Activated T-cell treated with anti-CD3 and anti-CD28 coated beads for 1 hour (primary cell): ENCODE data around the gene FAM133A.

Experiments
- DNase-seq: peaks from one replicate; pipeline ENCODE4 v3.0.0-alpha.2; 2020; ENCODE audit warnings: low read depth

The FAM133A gene

GRCh38 chrX:93673869-93674271 is at the start of gene FAM133A:
Gene FAM133A (plus strand): TSS chrX:93674206. CDS start chrX:93709420, 35,214 bp downstream.
- no peak for DNase-seq

- no peak for DNase-seq
Observed at GRCh38 chrX:93637591-93637990, 36.4 kb upstream of the FAM133A start.

GRCh38 chrX:93649381-93649780 is 24.6 kb upstream of the FAM133A start:
- DNase-seq, result no peak

- DNase-seq, result no peak
Observed at GRCh38 chrX:93660575-93660974, 13.4 kb upstream of the FAM133A start.

GRCh38 chrX:93673056-93673868 is 744 bp upstream of the FAM133A start, which contains the start of gene NAP1L3:
Gene NAP1L3 (minus strand): TSS chrX:93673578. CDS start chrX:93673304, 274 bp downstream.
- peak; percentile 28 for DNase-seq

- DNase-seq, result no peak
Observed at GRCh38 chrX:93695981-93696380, 22.0 kb downstream of the FAM133A start.

- no peak for DNase-seq
Observed at GRCh38 chrX:93703701-93704100, 29.7 kb downstream of the FAM133A start.

GRCh38 chrX:93711076-93711475 is 37.1 kb downstream of the FAM133A start:
- DNase-seq, result no peak

GRCh38 chrX:93741811-93742210 is 67.8 kb downstream of the FAM133A start:
- DNase-seq, result no peak

- no peak for DNase-seq
Observed at GRCh38 chrX:93760163-93760562, 86.2 kb downstream of the FAM133A start.
